ENCODE data around the gene NUB1.

- TF ChIP-seq CTCF (IDR thresholded peaks at IDR 0.05) = no peak
- no peak for TF ChIP-seq POLR2A (IDR thresholded peaks at IDR 0.05)
Observed at GRCh38 chr7:151405056-151405455, 63.4 kb downstream of the NUB1 start.
